Measurements from ENCODE around the gene HHAT.
"Not testable (repeated sequence)": the region's sequence is repeated elsewhere in the genome, so short reads cannot be mapped to it uniquely, and the experiment has no call there.

HHAT gene

DNA sequence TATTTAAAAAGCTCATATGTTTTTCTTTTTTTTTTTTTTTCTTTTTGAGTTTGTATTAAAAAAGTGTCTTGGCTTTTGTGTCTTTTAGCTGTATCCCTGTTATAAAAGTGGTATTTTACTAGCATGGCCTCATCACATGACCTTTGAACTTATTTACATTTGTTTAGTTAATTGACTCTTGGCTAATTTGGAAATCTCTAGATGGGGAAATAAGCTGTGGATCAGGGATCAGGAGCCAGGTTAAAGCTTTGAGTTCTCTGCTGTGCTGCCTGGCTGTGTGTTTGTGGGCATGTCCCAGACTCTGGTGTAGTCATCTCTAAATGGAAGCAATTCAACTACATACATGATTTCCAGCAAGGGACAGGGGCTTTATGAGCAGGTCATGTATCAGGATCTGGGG, 56.5 kb downstream of the HHAT start:
- no peaks in the 10 kb centered on the region for H4K20me1 ChIP-seq
- no peaks in the 10 kb centered on the region for H3K27me3 ChIP-seq
- H3K36me3 ChIP-seq, result no peaks in the 10 kb centered on the region
- no peak overlapping the region for H3K4me2 ChIP-seq
- no peak overlapping the region for H3K27ac ChIP-seq
- no peak overlapping the region for H3K9ac ChIP-seq
- no peak overlapping the region for H3K4me3 ChIP-seq
- TF ChIP-seq Cebpa-rat (IDR thresholded peaks at IDR 0.05), result no peak
- no peaks in the 10 kb centered on the region for H3K4me1 ChIP-seq
- peaks cover 0 to 9% (median 0%) of the 10 kb centered on the region in 11 experiments; a peak in 3 of 22 replicates for H3K9me3 ChIP-seq (replicated peaks in 1 of 11)

DNA sequence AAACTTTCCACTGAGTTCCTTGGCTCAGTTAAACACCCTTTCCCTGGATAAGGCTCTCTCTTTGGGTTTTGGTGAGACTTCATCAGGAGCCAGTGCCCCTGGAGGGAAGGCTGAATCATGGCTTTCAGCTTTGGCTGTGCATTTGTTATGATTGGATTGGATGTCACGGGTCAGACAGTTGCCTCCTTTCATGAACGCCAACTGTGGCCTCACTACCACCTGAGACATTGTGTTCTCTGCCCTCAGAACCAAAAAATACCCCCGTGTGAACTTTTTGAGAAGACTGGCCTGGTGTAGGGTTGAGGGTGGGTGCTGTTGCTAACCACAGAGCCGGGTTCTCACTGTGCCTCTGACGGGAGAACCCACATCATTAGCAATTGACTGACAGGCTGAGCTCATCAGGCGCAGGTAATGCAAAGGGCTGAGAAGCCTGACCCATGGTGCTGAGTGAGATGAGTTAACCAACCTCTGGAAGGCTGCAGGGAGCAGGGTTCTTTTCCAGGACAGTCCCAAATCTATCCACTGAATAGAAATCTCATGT, 65.6 kb downstream of the HHAT start:
- H3K36me3 ChIP-seq, result peaks cover 0 to 3% (median 0%) of the 10 kb centered on the region in 11 experiments; a peak in 1 of 22 replicates
- H3K4me1 ChIP-seq, result no peaks in the 10 kb centered on the region
- H3K27me3 ChIP-seq, result no peaks in the 10 kb centered on the region
- no peak overlapping the region for H3K9ac ChIP-seq
- no peak overlapping the region for H3K4me2 ChIP-seq
- no peak for TF ChIP-seq Cebpa-rat (IDR thresholded peaks at IDR 0.05)
- H3K27ac ChIP-seq, result no peak overlapping the region
- H4K20me1 ChIP-seq, result no peaks in the 10 kb centered on the region; a peak in 1 of 22 replicates
- no peak overlapping the region for H3K4me3 ChIP-seq
- peaks cover 0 to 10% (median 6%) of the 10 kb centered on the region in 11 experiments; a peak in 9 of 22 replicates for H3K9me3 ChIP-seq (replicated peaks in 1 of 11)

DNA sequence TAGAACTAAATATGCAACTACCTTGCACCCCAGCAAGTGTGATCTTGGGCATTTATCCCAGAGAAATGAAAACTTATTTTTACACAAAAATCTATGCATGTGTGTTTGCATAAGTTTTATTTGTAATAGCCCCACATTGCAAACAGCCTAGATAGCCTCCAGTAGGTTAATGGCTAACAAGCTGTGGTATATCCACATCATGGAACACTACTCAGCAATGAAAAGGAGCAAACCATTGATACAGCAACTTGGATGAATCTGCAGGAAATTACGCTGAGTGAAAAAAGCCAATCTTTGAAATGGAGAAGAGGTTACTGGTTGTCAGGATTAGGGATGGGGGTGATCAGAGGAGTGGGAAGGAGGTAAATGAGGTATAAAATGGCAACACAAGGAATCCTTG, 67.8 kb downstream of the HHAT start:
- Histone ChIP-seq H3K4me3 (no peak overlapping the region), H3K4me2 (no peak overlapping the region), H3K9ac (no peak overlapping the region), H4K20me1 (no peaks in the 10 kb centered on the region; a peak in 1 of 22 replicates), H3K27ac (no peak overlapping the region), H3K4me1 (no peaks in the 10 kb centered on the region), H3K9me3 (replicated peaks in 1 of 11) (peaks cover 0 to 8% (median 6%) of the 10 kb centered on the region in 11 experiments; a peak in 6 of 22 replicates), H3K27me3 (no peaks in the 10 kb centered on the region), H3K36me3 (peaks cover 0 to 3% (median 0%) of the 10 kb centered on the region in 11 experiments; a peak in 1 of 22 replicates)
- TF ChIP-seq Cebpa-rat (IDR thresholded peaks at IDR 0.05), result no peak

DNA sequence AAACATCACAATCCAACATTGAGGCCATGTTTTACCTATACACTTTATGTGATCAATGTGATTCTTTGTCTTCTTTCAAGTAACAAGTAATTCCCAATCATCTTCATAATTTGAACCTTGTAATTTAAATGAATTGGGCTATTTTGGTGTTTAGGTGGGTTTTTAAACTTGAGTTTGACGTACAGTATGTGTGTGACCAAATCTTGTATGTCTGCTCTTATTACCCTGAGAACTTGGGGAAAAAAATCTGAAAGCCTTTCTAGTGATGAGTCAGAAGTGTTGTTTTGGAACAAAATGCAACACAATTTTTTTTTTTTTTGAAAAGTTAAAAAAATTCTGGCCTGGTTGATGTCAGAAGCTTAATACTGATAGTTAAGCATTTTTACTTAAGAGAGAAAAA, 68.5 kb downstream of the HHAT start:
- H3K4me1 ChIP-seq, result no peaks in the 10 kb centered on the region
- H3K27ac ChIP-seq, result no peak overlapping the region
- H3K9ac ChIP-seq, result no peak overlapping the region
- no peaks in the 10 kb centered on the region for H3K27me3 ChIP-seq
- no peak for TF ChIP-seq Cebpa-rat (IDR thresholded peaks at IDR 0.05)
- no peaks in the 10 kb centered on the region; a peak in 1 of 22 replicates for H4K20me1 ChIP-seq
- no peak overlapping the region for H3K4me3 ChIP-seq
- peaks cover 0 to 3% (median 0%) of the 10 kb centered on the region in 11 experiments; a peak in 1 of 22 replicates for H3K36me3 ChIP-seq
- H3K9me3 ChIP-seq (replicated peaks in 1 of 11), result peaks cover 0 to 8% (median 6%) of the 10 kb centered on the region in 11 experiments; a peak in 6 of 22 replicates
- no peak overlapping the region for H3K4me2 ChIP-seq

DNA sequence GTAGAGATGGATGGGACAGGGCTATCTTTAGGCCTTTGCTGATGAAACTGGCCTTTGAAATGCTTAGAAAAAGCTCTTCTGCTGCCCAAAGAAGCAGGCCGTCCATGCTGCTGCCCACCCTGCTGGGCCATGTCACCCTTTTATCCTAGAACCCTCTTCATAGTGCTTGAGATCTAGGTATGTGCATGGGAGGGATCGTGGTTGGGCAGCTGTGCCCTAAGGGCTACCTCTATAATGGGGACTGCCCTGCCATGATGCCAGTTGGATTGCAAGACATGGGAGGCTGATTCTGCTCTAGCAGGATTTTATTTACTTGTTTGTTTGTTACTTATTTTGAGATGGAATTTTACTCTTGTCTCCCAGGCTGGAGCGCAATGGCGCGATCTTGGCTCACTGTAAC, 69.0 kb downstream of the HHAT start:
- H3K27ac ChIP-seq, result no peak overlapping the region
- TF ChIP-seq Cebpa-rat (IDR thresholded peaks at IDR 0.05), result no peak
- peaks cover 0 to 3% (median 0%) of the 10 kb centered on the region in 11 experiments; a peak in 1 of 22 replicates for H3K36me3 ChIP-seq
- H4K20me1 ChIP-seq, result no peaks in the 10 kb centered on the region; a peak in 1 of 22 replicates
- no peak overlapping the region for H3K4me2 ChIP-seq
- H3K4me1 ChIP-seq, result no peaks in the 10 kb centered on the region
- H3K4me3 ChIP-seq, result no peak overlapping the region
- peaks cover 0 to 8% (median 6%) of the 10 kb centered on the region in 11 experiments; a peak in 6 of 22 replicates for H3K9me3 ChIP-seq (replicated peaks in 1 of 11)
- H3K9ac ChIP-seq, result no peak overlapping the region
- H3K27me3 ChIP-seq, result no peaks in the 10 kb centered on the region

DNA sequence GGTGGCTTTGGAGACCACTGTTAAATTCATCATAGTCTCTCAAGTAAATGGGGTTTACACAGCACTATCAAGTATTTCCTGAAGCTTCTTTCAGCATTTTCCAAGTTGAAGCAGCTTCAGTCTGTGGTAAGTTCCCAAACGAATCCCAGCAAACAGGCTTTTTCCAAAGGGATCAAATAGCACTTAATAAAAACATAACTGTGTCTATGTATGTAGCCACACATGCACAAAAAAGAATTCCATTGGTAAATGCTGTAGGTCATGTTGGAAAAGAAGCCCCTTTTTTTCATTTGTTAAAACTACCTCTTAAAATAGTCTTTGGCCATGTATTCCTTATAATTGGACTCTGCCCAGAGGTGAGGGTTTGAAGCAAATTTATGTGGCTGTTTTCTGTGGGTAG, 69.8 kb downstream of the HHAT start:
- peaks cover 0 to 8% (median 6%) of the 10 kb centered on the region in 11 experiments; a peak in 6 of 22 replicates for H3K9me3 ChIP-seq (replicated peaks in 1 of 11)
- H3K4me2 ChIP-seq, result no peak overlapping the region
- no peaks in the 10 kb centered on the region for H3K4me1 ChIP-seq

DNA sequence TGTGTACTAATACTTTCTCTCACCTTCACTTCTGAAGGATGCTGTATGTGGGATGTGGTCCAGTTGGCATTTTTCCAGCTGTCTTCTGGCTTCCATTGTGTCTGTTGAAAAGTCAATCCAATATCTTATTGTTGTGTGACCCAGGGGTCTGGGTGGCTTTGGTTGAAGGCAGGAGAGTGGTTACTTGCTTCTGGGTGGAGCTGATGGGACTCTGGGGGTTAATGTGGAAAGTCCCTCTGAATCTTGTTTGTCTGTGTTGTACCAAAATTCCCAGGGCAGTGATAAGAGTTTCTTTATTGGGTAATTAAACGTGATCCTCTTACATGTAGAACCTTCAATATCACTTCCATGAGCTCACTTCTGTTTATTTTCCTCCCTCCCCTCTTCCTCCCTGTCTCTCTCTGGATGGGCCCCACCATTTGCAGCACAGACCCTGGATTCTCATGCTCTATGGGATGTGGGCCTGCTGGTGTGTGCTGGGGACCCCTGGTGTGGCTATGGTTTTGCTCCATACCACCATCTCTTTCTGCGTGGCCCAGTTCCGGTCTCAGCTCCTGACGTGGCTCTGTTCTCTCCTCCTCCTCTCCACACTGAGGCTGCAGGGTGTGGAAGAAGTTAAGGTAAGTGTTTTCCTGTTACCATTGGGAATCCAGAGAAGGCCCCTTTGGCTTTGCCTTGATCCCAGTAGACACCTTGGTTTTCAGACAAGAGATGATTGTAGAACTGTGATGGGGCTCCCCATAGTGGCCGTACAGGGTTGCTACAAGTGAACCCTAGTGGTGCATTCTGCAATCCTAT, 71.5 kb downstream of the HHAT start:
- H3K27me3 ChIP-seq, result no peaks in the 10 kb centered on the region
- H3K36me3 ChIP-seq, result peaks cover 0 to 3% (median 0%) of the 10 kb centered on the region in 11 experiments; a peak in 1 of 22 replicates
- H3K4me3 ChIP-seq, result no peak overlapping the region
- H3K9ac ChIP-seq, result no peak overlapping the region
- no peak overlapping the region for H3K4me2 ChIP-seq
- TF ChIP-seq Cebpa-rat (IDR thresholded peaks at IDR 0.05), result no peak
- no peaks in the 10 kb centered on the region for H3K4me1 ChIP-seq
- no peaks in the 10 kb centered on the region; a peak in 1 of 22 replicates for H4K20me1 ChIP-seq
- no peak overlapping the region for H3K27ac ChIP-seq
- peaks cover 0 to 8% (median 6%) of the 10 kb centered on the region in 11 experiments; a peak in 6 of 22 replicates for H3K9me3 ChIP-seq (replicated peaks in 1 of 11)

More for the DNA sequence above, 69.8 kb downstream of the HHAT start:
- Histone ChIP-seq H3K27me3 (no peaks in the 10 kb centered on the region), H3K9ac (no peak overlapping the region), H4K20me1 (no peaks in the 10 kb centered on the region; a peak in 1 of 22 replicates), H3K4me3 (no peak overlapping the region), H3K36me3 (peaks cover 0 to 3% (median 0%) of the 10 kb centered on the region in 11 experiments; a peak in 1 of 22 replicates), H3K27ac (no peak overlapping the region)
- TF ChIP-seq Cebpa-rat (IDR thresholded peaks at IDR 0.05), result no peak

DNA sequence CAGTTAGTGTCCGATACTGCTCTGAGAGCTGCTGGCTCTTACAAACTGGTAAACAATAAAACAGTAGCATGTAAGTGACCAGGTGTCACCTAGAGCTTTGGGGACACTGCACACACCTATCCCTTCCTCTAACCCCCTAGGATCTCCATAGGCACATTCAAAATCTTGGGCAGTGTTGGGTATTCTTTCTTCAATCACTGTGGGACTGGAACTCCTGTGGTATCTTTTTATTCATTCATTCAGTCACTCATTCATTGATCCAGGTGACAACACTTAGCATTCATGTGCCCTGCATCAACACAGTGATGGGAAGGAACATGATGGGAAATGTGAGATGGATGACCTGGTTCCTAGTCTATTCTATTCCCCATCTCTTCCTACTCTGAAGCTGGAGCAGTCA, 73.9 kb downstream of the HHAT start:
- H3K4me1 ChIP-seq, result no peaks in the 10 kb centered on the region
- no peak for TF ChIP-seq Cebpa-rat (IDR thresholded peaks at IDR 0.05)
- H3K4me3 ChIP-seq, result no peak overlapping the region
- no peak overlapping the region for H3K27ac ChIP-seq
- no peaks in the 10 kb centered on the region for H3K36me3 ChIP-seq
- H3K9ac ChIP-seq, result no peak overlapping the region
- no peak overlapping the region for H3K4me2 ChIP-seq
- H4K20me1 ChIP-seq, result no peaks in the 10 kb centered on the region; a peak in 1 of 22 replicates
- H3K9me3 ChIP-seq (replicated peaks in 1 of 11), result no peaks in the 10 kb centered on the region
- H3K27me3 ChIP-seq, result no peaks in the 10 kb centered on the region

DNA sequence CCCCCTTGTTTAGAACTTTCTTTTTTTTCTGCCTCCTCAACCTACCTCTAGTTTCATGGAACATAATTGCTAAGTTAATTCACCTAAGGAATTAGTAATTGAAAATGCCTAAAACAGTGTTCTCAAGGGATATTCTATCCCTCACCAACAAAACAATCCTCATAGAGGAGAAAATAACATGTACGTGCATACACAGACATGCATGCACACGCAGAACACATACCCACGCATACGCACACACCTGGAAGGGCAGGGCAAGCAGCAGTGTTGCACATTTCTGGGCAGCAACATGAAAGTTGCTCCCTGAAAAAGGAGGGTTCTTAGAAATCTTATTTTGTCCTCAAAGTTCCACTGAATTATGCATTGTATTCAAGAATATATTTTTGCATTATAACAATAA, 76.6 kb downstream of the HHAT start:
- H3K27ac ChIP-seq, result no peak overlapping the region
- H3K9me3 ChIP-seq (replicated peaks in 1 of 11), result no peaks in the 10 kb centered on the region
- no peaks in the 10 kb centered on the region for H3K27me3 ChIP-seq
- H3K36me3 ChIP-seq, result no peaks in the 10 kb centered on the region
- H3K4me3 ChIP-seq, result no peak overlapping the region
- H3K4me2 ChIP-seq, result no peak overlapping the region
- no peak for TF ChIP-seq Cebpa-rat (IDR thresholded peaks at IDR 0.05)
- no peak overlapping the region for H3K9ac ChIP-seq
- H4K20me1 ChIP-seq, result no peaks in the 10 kb centered on the region
- no peaks in the 10 kb centered on the region for H3K4me1 ChIP-seq

DNA sequence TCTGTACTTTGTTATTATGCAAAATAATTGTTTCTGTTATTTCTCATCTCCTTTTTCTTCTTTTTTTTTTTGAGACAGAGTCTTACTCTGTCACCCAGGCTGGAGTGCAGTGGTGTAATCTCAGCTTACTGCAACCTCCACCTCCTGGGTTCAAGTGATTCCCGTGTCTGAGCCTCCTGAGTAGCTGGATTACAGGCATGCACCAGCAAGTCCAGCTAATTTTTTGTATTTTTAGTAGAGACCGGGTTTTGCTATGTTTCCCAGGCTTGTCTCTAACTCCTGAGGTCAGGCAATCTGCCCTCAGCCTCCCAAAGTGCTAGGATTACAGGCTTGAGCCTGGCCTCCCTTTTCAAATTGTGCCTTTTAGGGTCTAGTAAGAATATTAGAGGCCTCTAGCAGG, 77.6 kb downstream of the HHAT start:
- not testable (repeated sequence) for H3K36me3 ChIP-seq; H3K4me2 ChIP-seq; H4K20me1 ChIP-seq; H3K27ac ChIP-seq; H3K9me3 ChIP-seq (replicated peaks in 1 of 11); H3K4me1 ChIP-seq; H3K27me3 ChIP-seq; H3K4me3 ChIP-seq; H3K9ac ChIP-seq

Measured in BLaER1 treated with 17β-estradiol and CSF1 and Interleukin-3, amounts not matched to agents 10 nM and 100 nM (cell line).